Endothelial cell of umbilical vein (primary cell): ENCODE measurements around the gene CCT3. TPM values are rescaled to one million over a fixed set of nuclear protein-coding genes. Genes with fewer than 3 reads are reported as not detected.

Experiments used
- Bru-seq: library from RNA; stranded (reverse); fragments of 400-500 nt; gene quantifications from one replicate; lab custom pipeline; 2021; lab: Mats Ljungman, UMichigan
- BruChase-seq, 2 experiments: library from RNA; stranded (reverse); fragments of 400-500 nt; gene quantifications; one replicate each; lab custom pipeline; 2021; lab: Mats Ljungman, UMichigan
- BruUV-seq: library from RNA; stranded (reverse); fragments of 400-500 nt; replicated peaks from 2 replicates; lab custom pipeline; 2021; lab: Mats Ljungman, UMichigan
- CTCF ChIA-PET: fragments of 300-600, 350-600 bp; sonication (Branson Sonifier 250); formaldehyde crosslinking; loops from one replicate; lab custom pipeline; 2021; ENCODE audit warnings: antibody characterized with exemption, inconsistent platforms; lab: Charles Lee
- POLR2A ChIA-PET: fragments of 300-600, 350-600 bp; sonication (Branson Sonifier 250); formaldehyde crosslinking; loops from one replicate; lab custom pipeline; 2021; ENCODE audit warnings: antibody characterized with exemption, inconsistent platforms; lab: Charles Lee
- DNase-seq: peaks from one replicate; pipeline ENCODE4 v3.0.0-alpha.2; 2011; ENCODE audit warnings: low read depth, low spot score
- FAIRE-seq: peaks from 2 replicates; lab custom pipeline; 2011; peaks lifted over from hg19 to GRCh38; lab: Jason Lieb, UNC
- H2AFZ ChIP-seq: 2 replicates; pipeline ENCODE4 v1.6.0; 2012; ENCODE audit warnings: low read depth, low read length, control low read depth, inconsistent platforms
- H3K27ac ChIP-seq: 2 replicates; pipeline ENCODE4 v1.5.1; 2011; ENCODE audit warnings: low read depth, mild to moderate bottlenecking, control low read depth, low read length, moderate library complexity; ENCODE audit not compliant: insufficient read depth
- H3K27me3 ChIP-seq, 2 experiments: 2 replicates each; pipeline versions ENCODE4 v1.6.0 to v1.6.1; 2011; ENCODE audit warnings: low read length in 2 of 2, mixed read lengths in 1 of 2; ENCODE audit not compliant: control insufficient read depth in 2 of 2, insufficient read depth in 2 of 2
- H3K36me3 ChIP-seq, 2 experiments: 2 replicates in 1 of 2; 3 replicates in 1 of 2; pipeline ENCODE4 v1.5.1; 2011; ENCODE audit warnings: low read length in 2 of 2, mild to moderate bottlenecking in 1 of 2, moderate library complexity in 1 of 2; ENCODE audit not compliant: control insufficient read depth in 2 of 2, insufficient read depth in 2 of 2; ENCODE audit errors: extremely low read depth in 1 of 2
- H3K4me1 ChIP-seq: 3 replicates; pipeline ENCODE4 v1.5.1; 2011; ENCODE audit warnings: mild to moderate bottlenecking, low read length; ENCODE audit not compliant: control insufficient read depth, insufficient read depth; ENCODE audit errors: extremely low read depth
- H3K4me2 ChIP-seq: 2 replicates; pipeline ENCODE4 v1.6.1; 2011; ENCODE audit warnings: low read length, control low read depth, mixed read lengths; ENCODE audit not compliant: insufficient read depth
- H3K4me3 ChIP-seq, 3 experiments: fragments of 200-600 bp in 1 of 3; sonication (generic), shearing (Covaris generic) in 1 of 3; replicated peaks in 1 of 3; 2 replicates each; pipeline ENCODE4 v1.5.1; 2011 to 2016; ENCODE audit warnings: control low read depth in 3 of 3, low read length in 3 of 3, mild to moderate bottlenecking in 2 of 3, inconsistent platforms in 1 of 3, low read depth in 1 of 3, moderate library complexity in 1 of 3; ENCODE audit not compliant: insufficient read depth in 1 of 3
- H3K79me2 ChIP-seq: 2 replicates; pipeline ENCODE4 v1.6.0; 2012; ENCODE audit warnings: low read length, inconsistent platforms; ENCODE audit not compliant: control insufficient read depth, insufficient read depth
- H3K9ac ChIP-seq: replicated peaks from 2 replicates; pipeline ENCODE3; 2011; ENCODE audit warnings: low read length, control low read depth; ENCODE audit not compliant: insufficient read depth; ENCODE audit errors: extremely low read depth
- H3K9me1 ChIP-seq: replicated peaks from 3 replicates; pipeline ENCODE4 v1.6.0; 2011; ENCODE audit warnings: mild to moderate bottlenecking, low read length; ENCODE audit not compliant: control insufficient read depth, insufficient read depth; ENCODE audit errors: extremely low read depth
- H3K9me3 ChIP-seq: replicated peaks from 2 replicates; pipeline ENCODE4 v1.5.1; 2012; ENCODE audit warnings: low read length, inconsistent platforms; ENCODE audit not compliant: control insufficient read depth, insufficient read depth
- H4K20me1 ChIP-seq: replicated peaks from 2 replicates; pipeline ENCODE3; 2011; ENCODE audit warnings: mild to moderate bottlenecking, low read length; ENCODE audit not compliant: control insufficient read depth, insufficient read depth; ENCODE audit errors: extremely low read depth
- CTCF ChIP-seq, 2 donors: IDR thresholded peaks; 1 replicate in 1 of 2; 2 replicates in 1 of 2; pipeline ENCODE4 v1.5.1; 2011; ENCODE audit warnings: low read length in 2 of 2, mild to moderate bottlenecking in 2 of 2, moderate library complexity in 2 of 2, control low read depth in 1 of 2, inconsistent platforms in 1 of 2, low read depth in 1 of 2; ENCODE audit not compliant: insufficient read depth in 1 of 2; ENCODE audit errors: extremely low read depth in 1 of 2
- EZH2 ChIP-seq: IDR thresholded peaks from 2 replicates; pipeline ENCODE4 v1.6.1; 2012; ENCODE audit warnings: borderline replicate concordance, low read depth, mild to moderate bottlenecking, moderate library complexity, low read length, inconsistent platforms; ENCODE audit not compliant: severe bottlenecking
- FOS ChIP-seq: IDR thresholded peaks from 2 replicates; pipeline ENCODE4 v1.6.1; 2011; ENCODE audit warnings: mild to moderate bottlenecking, low read length, moderate library complexity, borderline replicate concordance; ENCODE audit not compliant: insufficient read depth
- GATA2 ChIP-seq: IDR thresholded peaks from 2 replicates; pipeline ENCODE4 v1.7.0; 2011; ENCODE audit warnings: low read depth, mild to moderate bottlenecking, moderate library complexity, mixed read lengths, low read length; ENCODE audit not compliant: insufficient read length, insufficient read depth
- JUN ChIP-seq: IDR thresholded peaks from 2 replicates; pipeline ENCODE4 v1.6.1; 2011; ENCODE audit warnings: borderline replicate concordance, low read depth; ENCODE audit not compliant: insufficient read length, insufficient read depth
- MYC ChIP-seq: IDR thresholded peaks from one replicate; pipeline ENCODE4 v1.6.1; 2011; ENCODE audit warnings: mild to moderate bottlenecking, low read depth, low read length
- POLR2A ChIP-seq: IDR thresholded peaks from 2 replicates; pipeline ENCODE4 v1.6.1; 2012; ENCODE audit warnings: low read depth, mild to moderate bottlenecking, control low read depth, low read length
- POLR2AphosphoS5 ChIP-seq: IDR thresholded peaks from 2 replicates; pipeline ENCODE4 v1.6.1; 2012; ENCODE audit warnings: low read depth, mild to moderate bottlenecking, control low read depth, low read length, moderate library complexity; ENCODE audit not compliant: insufficient read depth
- dilution Hi-C: fragments of 300-500 bp; cut with MboI; formaldehyde crosslinking; loops from one replicate; pipeline ENCODE4 v1.15.0; 2019; ENCODE audit warnings: low sequenced_read_pairs; ENCODE audit not compliant: extremely low pct_ligation_motif_present
- intact Hi-C: fragments of 100-400 bp; cut with micrococcal nuclease; formaldehyde crosslinking; loops from one replicate; pipeline ENCODE4 v1.10.0; 2022
- long read RNA-seq: library from polyadenylated mRNA; stranded (forward); transcript quantifications from one replicate; pipeline ENCODE4 v2.0.0, GENCODE V29; 2021
- polyA minus RNA-seq, 3 experiments: library from RNA; depleted of rRNA, polyadenylated mRNA; stranded (reverse); fragments of >200 nt; gene quantifications; 1 replicate in 1 of 3; 2 replicates in 2 of 3; pipeline ENCODE4 v1.2.3, GENCODE V29; 2011
- polyA plus RNA-seq, 4 experiments: library from polyadenylated mRNA; depleted of rRNA in 3 of 4; stranded (reverse) in 3 of 4; unstranded in 1 of 4; fragments of >200 nt; gene quantifications; 2 replicates each; pipeline versions ENCODE4 v1.2.1 to v1.2.3, GENCODE V29; 2011 to 2012; ENCODE audit warnings: missing spikeins in 1 of 4
- total RNA-seq: library from RNA; stranded (reverse); gene quantifications from 2 replicates; pipeline ENCODE4 v1.2.3, GENCODE V29; 2021
- TF ChIP-seq, protein P1 (sequence below): IDR thresholded peaks from 2 replicates; pipeline ENCODE4 v1.6.1; 2011; ENCODE audit not compliant: insufficient read depth, insufficient read length

The CCT3 gene
- total RNA-seq: 330 and 367 TPM in 2 replicates
- polyA plus RNA-seq: 255 and 276 TPM in 2 replicates
- 398 and 417 TPM in 2 replicates for polyA plus RNA-seq (2011; cell fraction: cytosol; rRNA removed)
- polyA plus RNA-seq (2011; cell fraction: nucleus; rRNA removed): 208 and 265 TPM in 2 replicates
- 267 and 391 TPM in 2 replicates for polyA plus RNA-seq (2012)
- polyA minus RNA-seq: 344 and 372 TPM in 2 replicates
- 436 TPM for polyA minus RNA-seq (2011; cell fraction: cytosol; rRNA and poly(A)+ RNA removed)
- 72.6 and 99.4 TPM in 2 replicates for polyA minus RNA-seq (2011; cell fraction: nucleus; rRNA and poly(A)+ RNA removed)
- Bru-seq, nascent RNA: percentile 89 among the genes with signal in this experiment
- percentile 95 among the genes with signal in this experiment for BruChase-seq, experiment 1, labeled RNA remaining after a 6-hour chase
- BruChase-seq, experiment 2, labeled RNA remaining after a 2-hour chase: percentile 89 among the genes with signal in this experiment
- long read RNA-seq, transcript CCT3-202 (6 exons, 1,063 nt): minor isoform, 7 of 1,237 reads
- long read RNA-seq, transcript CCT3-201 (14 exons, 2,150 nt): major isoform, 1,119 of 1,237 reads
- long read RNA-seq, transcript CCT3-204 (12 exons, 1,815 nt): minor isoform, 10 of 1,237 reads
- long read RNA-seq, partial matches to known transcripts: 46 of 1,237 reads
- long read RNA-seq, other reads (novel, unspliced or antisense): 51 of 1,237 reads

DNA sequence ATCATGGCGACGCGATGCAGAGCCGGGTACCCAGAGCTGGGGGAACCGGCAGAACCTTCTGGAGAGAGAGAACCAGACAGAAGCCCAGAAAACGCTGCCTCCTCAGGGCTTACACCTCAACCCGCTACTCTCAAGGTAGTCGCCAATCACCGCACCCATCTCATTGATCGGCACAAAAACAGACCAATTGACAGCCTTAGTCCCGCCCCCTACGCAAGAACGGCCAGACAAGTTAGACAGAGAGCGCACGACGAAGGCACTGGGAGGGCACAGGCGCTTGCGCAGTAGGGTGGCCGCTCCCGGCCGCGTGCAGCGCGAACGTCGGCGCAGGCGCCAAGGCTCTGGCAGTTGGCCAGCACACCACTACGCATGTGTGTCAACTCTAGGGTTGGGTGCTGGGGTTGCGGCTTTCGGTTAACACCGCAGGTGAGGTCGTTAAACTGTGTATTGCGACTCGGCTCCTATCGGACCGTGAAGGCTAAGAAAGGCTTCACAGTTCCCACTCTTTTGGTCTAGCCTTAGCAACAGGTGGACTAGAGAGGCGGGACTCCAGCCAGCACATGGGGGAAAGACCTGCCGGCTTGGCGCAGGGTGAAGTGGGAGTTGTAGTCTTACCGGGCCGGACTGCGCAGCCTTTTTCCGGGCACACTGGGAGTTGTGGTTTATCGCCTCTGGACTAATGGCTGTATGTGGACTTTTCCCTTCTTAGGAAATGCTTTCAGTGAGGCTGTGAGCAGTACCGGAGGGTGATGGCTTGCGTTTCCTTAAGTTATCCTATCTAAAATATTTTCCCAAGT, at the start of gene CCT3, which contains the start of gene TSACC:
Gene CCT3 (minus strand): TSS at position 113 of the 797 bp plus-strand sequence. CDS start 108 bp downstream, at position 5.
Gene TSACC (plus strand): TSS at position 347 of the 797 bp plus-strand sequence. CDS start 1,232 bp downstream, outside the sequence.
- Histone ChIP-seq H3K9me3 (no peaks in the 10 kb centered on the region), H3K4me2 (peak within 1 kb of the TSS; percentile 83), H4K20me1 (no peaks in the 10 kb centered on the region), H3K4me3 (peak within 1 kb of the TSS; percentile 57 to 92 (median 57)), H3K27ac (peak within 1 kb of the TSS; percentile 9), H3K9ac (peak within 1 kb of the TSS; percentile 73), H2AFZ (peak within 1 kb of the TSS; percentile 77), H3K9me1 (no peaks in the 10 kb centered on the region), H3K36me3 (peaks cover 12 to 13% of the 10 kb centered on the region in 2 experiments), H3K79me2 (peaks cover 41% of the 10 kb centered on the region), H3K4me1 (peaks cover 15% of the 10 kb centered on the region), H3K27me3 (peaks cover 2 to 3% of the 10 kb centered on the region in 2 experiments)
- POLR2A ChIA-PET: no interaction called here
- FAIRE-seq (peak; percentile 99), DNase-seq (peak; percentile 100)
- CTCF ChIA-PET: interaction anchor here (0.9 to 2.8 kb wide), 5 partner anchors 19 to 113 kb away, joined by 3 to 11 read pairs (median 9); no protein-coding TSS in a partner anchor
- TF ChIP-seq JUN (no peak), GATA2 (no peak), POLR2AphosphoS5 (peak; percentile 92), MYC (peak; percentile 86), FOS (no peak), POLR2A (peak; percentile 93), EZH2 (no peak), CTCF (IDR thresholded peaks at IDR 0.05; ENCODE audit: extremely low read depth in 1 of 2, insufficient read depth in 1 of 2, low read depth in 1 of 2, low read length in 2 of 2) (no peak)
- TF ChIP-seq, protein P1, sequence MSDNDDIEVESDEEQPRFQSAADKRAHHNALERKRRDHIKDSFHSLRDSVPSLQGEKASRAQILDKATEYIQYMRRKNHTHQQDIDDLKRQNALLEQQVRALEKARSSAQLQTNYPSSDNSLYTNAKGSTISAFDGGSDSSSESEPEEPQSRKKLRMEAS: peak; percentile 68
- no TSS peak for BruUV-seq
- intact Hi-C loops (loop anchor here (1.0 to 10.0 kb wide), 3 partner anchors 44 to 254 kb away; partner anchors contain the start of gene MEX3A), dilution Hi-C loops (no loop called here)
